Measurements from ENCODE around the gene WNT5A.

WNT5A gene

GRCh38 chr3:55480911-55481743 lies 6.0 kb downstream of the WNT5A start:
- H3K9me3 ChIP-seq (ENCODE audit: control insufficient read depth, insufficient read depth, low read length): no peaks in the 10 kb centered on the region
- no peaks in the 10 kb centered on the region for H3K36me3 ChIP-seq (ENCODE audit: control insufficient read depth, insufficient read depth, low read length)
- peak overlapping the region; percentile 14; the same call in 1 of the 2 replicates for H3K9ac ChIP-seq (ENCODE audit: low read depth, low read length)
- peaks cover 79% of the 10 kb centered on the region for H3K27me3 ChIP-seq (ENCODE audit: control insufficient read depth, insufficient read depth, low read length)
- peak overlapping the region; percentile 68 for H3K4me3 ChIP-seq (ENCODE audit: low read depth, low read length)
- peaks cover 19% of the 10 kb centered on the region for H3K4me1 ChIP-seq (ENCODE audit: control insufficient read depth, insufficient read depth, low read length)
- no peak overlapping the region for H3K27ac ChIP-seq (ENCODE audit: low read depth, low read length)

GRCh38 chr3:55477306-55478303 lies 9.5 kb downstream of the WNT5A start:
- Histone ChIP-seq H3K27ac (ENCODE audit: low read depth, low read length) (no peak overlapping the region), H3K27me3 (ENCODE audit: control insufficient read depth, insufficient read depth, low read length) (peaks cover 70% of the 10 kb centered on the region), H3K36me3 (ENCODE audit: control insufficient read depth, insufficient read depth, low read length) (no peaks in the 10 kb centered on the region), H3K4me1 (ENCODE audit: control insufficient read depth, insufficient read depth, low read length) (0 out of 2 replicates have a peak, but pooled peaks cover 5% of the 10 kb centered on the region), H3K4me3 (ENCODE audit: low read depth, low read length) (no peak overlapping the region), H3K9me3 (ENCODE audit: control insufficient read depth, insufficient read depth, low read length) (no peaks in the 10 kb centered on the region), H3K9ac (ENCODE audit: low read depth, low read length) (no peak overlapping the region)

- H3K27ac ChIP-seq (ENCODE audit: low read depth, low read length): no peak overlapping the region
- H3K4me3 ChIP-seq (ENCODE audit: low read depth, low read length): no peak overlapping the region
These were observed 10.6 kb downstream of the WNT5A start for GRCh38 chr3:55476515-55476914.

GRCh38 chr3:55474213-55474632 lies 12.9 kb downstream of the WNT5A start:
- Histone ChIP-seq H3K9ac (ENCODE audit: low read depth, low read length) (no peak overlapping the region), H3K27ac (ENCODE audit: low read depth, low read length) (no peak overlapping the region), H3K4me1 (ENCODE audit: control insufficient read depth, insufficient read depth, low read length) (peaks cover 4% of the 10 kb centered on the region; the same call in 1 of the 2 replicates), H3K4me3 (ENCODE audit: low read depth, low read length) (peak overlapping the region; percentile 48; the same call in 1 of the 2 replicates), H3K36me3 (ENCODE audit: control insufficient read depth, insufficient read depth, low read length) (peaks cover 10% of the 10 kb centered on the region; the same call in 1 of the 2 replicates), H3K9me3 (ENCODE audit: control insufficient read depth, insufficient read depth, low read length) (no peaks in the 10 kb centered on the region), H3K27me3 (ENCODE audit: control insufficient read depth, insufficient read depth, low read length) (peaks cover 37% of the 10 kb centered on the region)

More at GRCh38 chr3:55476515-55476914, 10.6 kb downstream of the WNT5A start:
- Histone ChIP-seq H3K36me3 (ENCODE audit: control insufficient read depth, insufficient read depth, low read length) (no peaks in the 10 kb centered on the region), H3K27me3 (ENCODE audit: control insufficient read depth, insufficient read depth, low read length) (peaks cover 59% of the 10 kb centered on the region), H3K9ac (ENCODE audit: low read depth, low read length) (no peak overlapping the region), H3K4me1 (ENCODE audit: control insufficient read depth, insufficient read depth, low read length) (0 out of 2 replicates have a peak, but pooled peaks cover 3% of the 10 kb centered on the region), H3K9me3 (ENCODE audit: control insufficient read depth, insufficient read depth, low read length) (no peaks in the 10 kb centered on the region)

GRCh38 chr3:55473788-55474187 lies 13.3 kb downstream of the WNT5A start:
- H3K27me3 ChIP-seq (ENCODE audit: control insufficient read depth, insufficient read depth, low read length): peaks cover 32% of the 10 kb centered on the region
- H3K36me3 ChIP-seq (ENCODE audit: control insufficient read depth, insufficient read depth, low read length): peaks cover 10% of the 10 kb centered on the region; the same call in 1 of the 2 replicates
- no peaks in the 10 kb centered on the region for H3K9me3 ChIP-seq (ENCODE audit: control insufficient read depth, insufficient read depth, low read length)
- H3K4me1 ChIP-seq (ENCODE audit: control insufficient read depth, insufficient read depth, low read length): peaks cover 4% of the 10 kb centered on the region; the same call in 1 of the 2 replicates
- peak overlapping the region; percentile 48; the same call in 1 of the 2 replicates for H3K4me3 ChIP-seq (ENCODE audit: low read depth, low read length)
- no peak overlapping the region for H3K9ac ChIP-seq (ENCODE audit: low read depth, low read length)
- no peak overlapping the region for H3K27ac ChIP-seq (ENCODE audit: low read depth, low read length)

GRCh38 chr3:55471522-55472280 lies 15.4 kb downstream of the WNT5A start:
- Histone ChIP-seq H3K36me3 (ENCODE audit: control insufficient read depth, insufficient read depth, low read length) (peaks cover 10% of the 10 kb centered on the region; the same call in 1 of the 2 replicates), H3K4me3 (ENCODE audit: low read depth, low read length) (no peak overlapping the region), H3K27ac (ENCODE audit: low read depth, low read length) (no peak overlapping the region), H3K27me3 (ENCODE audit: control insufficient read depth, insufficient read depth, low read length) (peaks cover 26% of the 10 kb centered on the region), H3K4me1 (ENCODE audit: control insufficient read depth, insufficient read depth, low read length) (peaks cover 4% of the 10 kb centered on the region; the same call in 1 of the 2 replicates), H3K9me3 (ENCODE audit: control insufficient read depth, insufficient read depth, low read length) (no peaks in the 10 kb centered on the region), H3K9ac (ENCODE audit: low read depth, low read length) (no peak overlapping the region)

- H3K27me3 ChIP-seq (ENCODE audit: control insufficient read depth, insufficient read depth, low read length): peaks cover 24% of the 10 kb centered on the region
- no peak overlapping the region for H3K9ac ChIP-seq (ENCODE audit: low read depth, low read length)
- H3K27ac ChIP-seq (ENCODE audit: low read depth, low read length): no peak overlapping the region
- no peak overlapping the region for H3K4me3 ChIP-seq (ENCODE audit: low read depth, low read length)
- H3K9me3 ChIP-seq (ENCODE audit: control insufficient read depth, insufficient read depth, low read length): no peaks in the 10 kb centered on the region
- peaks cover 4% of the 10 kb centered on the region; the same call in 1 of the 2 replicates for H3K4me1 ChIP-seq (ENCODE audit: control insufficient read depth, insufficient read depth, low read length)
- H3K36me3 ChIP-seq (ENCODE audit: control insufficient read depth, insufficient read depth, low read length): peaks cover 10% of the 10 kb centered on the region; the same call in 1 of the 2 replicates
These were observed 16.0 kb downstream of the WNT5A start for GRCh38 chr3:55471084-55471483.

GRCh38 chr3:55469957-55470526 lies 17.1 kb downstream of the WNT5A start:
- H3K9ac ChIP-seq (ENCODE audit: low read depth, low read length): no peak overlapping the region
- H3K27ac ChIP-seq (ENCODE audit: low read depth, low read length): no peak overlapping the region
- peaks cover 17% of the 10 kb centered on the region for H3K27me3 ChIP-seq (ENCODE audit: control insufficient read depth, insufficient read depth, low read length)
- peaks cover 4% of the 10 kb centered on the region; the same call in 1 of the 2 replicates for H3K4me1 ChIP-seq (ENCODE audit: control insufficient read depth, insufficient read depth, low read length)
- no peaks in the 10 kb centered on the region for H3K9me3 ChIP-seq (ENCODE audit: control insufficient read depth, insufficient read depth, low read length)
- peaks cover 10% of the 10 kb centered on the region; the same call in 1 of the 2 replicates for H3K36me3 ChIP-seq (ENCODE audit: control insufficient read depth, insufficient read depth, low read length)
- H3K4me3 ChIP-seq (ENCODE audit: low read depth, low read length): no peak overlapping the region

- Histone ChIP-seq H3K4me1 (ENCODE audit: control insufficient read depth, insufficient read depth, low read length) (peaks cover 4% of the 10 kb centered on the region; the same call in 1 of the 2 replicates), H3K9ac (ENCODE audit: low read depth, low read length) (no peak overlapping the region), H3K27ac (ENCODE audit: low read depth, low read length) (no peak overlapping the region), H3K36me3 (ENCODE audit: control insufficient read depth, insufficient read depth, low read length) (peaks cover 10% of the 10 kb centered on the region; the same call in 1 of the 2 replicates), H3K4me3 (ENCODE audit: low read depth, low read length) (no peak overlapping the region), H3K9me3 (ENCODE audit: control insufficient read depth, insufficient read depth, low read length) (no peaks in the 10 kb centered on the region), H3K27me3 (ENCODE audit: control insufficient read depth, insufficient read depth, low read length) (peaks cover 6% of the 10 kb centered on the region)
These were observed 18.9 kb downstream of the WNT5A start for GRCh38 chr3:55468251-55468650.

Measured in HUES48 (cell line).